Adrenal gland (tissue), 5 donors: ENCODE data around the gene TENT4B.

Source experiments
- POLR2A ChIP-seq, 2 donors: fragments of 450-650 bp; IDR thresholded peaks; one replicate each; pipeline ENCODE4 v1.6.1; 2017; ENCODE audit warnings: antibody characterized with exemption in 2 of 2, mild to moderate bottlenecking in 2 of 2, moderate library complexity in 1 of 2
- TF ChIP-seq, protein P1 (sequence below), 6 experiments: fragments of 450-650 bp in 4 of 6; fragments of 200-600 bp in 2 of 6; sonication (generic) in 1 of 6; IDR thresholded peaks; 1 replicate in 5 of 6; 2 replicates in 1 of 6; pipeline versions ENCODE4 v1.5.1 to v1.8.0; 2016 to 2021; ENCODE audit warnings: antibody characterized with exemption in 6 of 6, mild to moderate bottlenecking in 2 of 6, moderate library complexity in 1 of 6
- donor health status: DM: no; HTN: no; CAD: no.

DNA sequence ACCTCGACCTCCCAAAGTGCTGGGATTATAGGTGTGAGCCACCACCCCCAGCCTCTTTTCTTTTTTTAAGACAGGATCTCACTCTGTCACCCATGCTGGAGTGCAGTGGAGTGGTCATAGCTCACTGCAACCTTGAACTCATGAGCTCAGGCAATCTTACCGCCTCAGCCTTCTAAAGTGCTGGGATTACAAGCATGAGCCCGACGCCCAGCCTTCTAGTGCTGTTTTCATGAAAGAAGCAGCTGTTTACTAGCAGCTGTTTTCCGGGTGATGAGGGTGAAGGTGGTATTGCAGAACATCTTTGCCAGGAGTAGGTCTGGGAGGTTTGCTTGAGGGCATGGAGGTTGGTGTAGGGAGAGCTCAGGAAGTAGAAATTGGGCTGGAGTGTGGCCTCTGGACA, 115.2 kb downstream of the TENT4B start:
- TF ChIP-seq POLR2A (IDR thresholded peaks at IDR 0.05) = no peak
- TF ChIP-seq, protein P1, sequence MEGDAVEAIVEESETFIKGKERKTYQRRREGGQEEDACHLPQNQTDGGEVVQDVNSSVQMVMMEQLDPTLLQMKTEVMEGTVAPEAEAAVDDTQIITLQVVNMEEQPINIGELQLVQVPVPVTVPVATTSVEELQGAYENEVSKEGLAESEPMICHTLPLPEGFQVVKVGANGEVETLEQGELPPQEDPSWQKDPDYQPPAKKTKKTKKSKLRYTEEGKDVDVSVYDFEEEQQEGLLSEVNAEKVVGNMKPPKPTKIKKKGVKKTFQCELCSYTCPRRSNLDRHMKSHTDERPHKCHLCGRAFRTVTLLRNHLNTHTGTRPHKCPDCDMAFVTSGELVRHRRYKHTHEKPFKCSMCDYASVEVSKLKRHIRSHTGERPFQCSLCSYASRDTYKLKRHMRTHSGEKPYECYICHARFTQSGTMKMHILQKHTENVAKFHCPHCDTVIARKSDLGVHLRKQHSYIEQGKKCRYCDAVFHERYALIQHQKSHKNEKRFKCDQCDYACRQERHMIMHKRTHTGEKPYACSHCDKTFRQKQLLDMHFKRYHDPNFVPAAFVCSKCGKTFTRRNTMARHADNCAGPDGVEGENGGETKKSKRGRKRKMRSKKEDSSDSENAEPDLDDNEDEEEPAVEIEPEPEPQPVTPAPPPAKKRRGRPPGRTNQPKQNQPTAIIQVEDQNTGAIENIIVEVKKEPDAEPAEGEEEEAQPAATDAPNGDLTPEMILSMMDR (IDR thresholded peaks at IDR 0.05) = no peak
